ENCODE measurements around the gene PHETA1. TPM values are rescaled to one million over a fixed set of nuclear protein-coding genes. Genes with fewer than 3 reads are reported as not detected.
A peak's percentile ranks its signal among the peaks of the same experiment; 100 is the strongest.

PHETA1 gene
- total and polyA plus RNA-seq, 2 donors (not counting 3 experiments of a cell fraction or from before 2014, with no cell fraction given), result 10.6 to 20.0 TPM

DNA sequence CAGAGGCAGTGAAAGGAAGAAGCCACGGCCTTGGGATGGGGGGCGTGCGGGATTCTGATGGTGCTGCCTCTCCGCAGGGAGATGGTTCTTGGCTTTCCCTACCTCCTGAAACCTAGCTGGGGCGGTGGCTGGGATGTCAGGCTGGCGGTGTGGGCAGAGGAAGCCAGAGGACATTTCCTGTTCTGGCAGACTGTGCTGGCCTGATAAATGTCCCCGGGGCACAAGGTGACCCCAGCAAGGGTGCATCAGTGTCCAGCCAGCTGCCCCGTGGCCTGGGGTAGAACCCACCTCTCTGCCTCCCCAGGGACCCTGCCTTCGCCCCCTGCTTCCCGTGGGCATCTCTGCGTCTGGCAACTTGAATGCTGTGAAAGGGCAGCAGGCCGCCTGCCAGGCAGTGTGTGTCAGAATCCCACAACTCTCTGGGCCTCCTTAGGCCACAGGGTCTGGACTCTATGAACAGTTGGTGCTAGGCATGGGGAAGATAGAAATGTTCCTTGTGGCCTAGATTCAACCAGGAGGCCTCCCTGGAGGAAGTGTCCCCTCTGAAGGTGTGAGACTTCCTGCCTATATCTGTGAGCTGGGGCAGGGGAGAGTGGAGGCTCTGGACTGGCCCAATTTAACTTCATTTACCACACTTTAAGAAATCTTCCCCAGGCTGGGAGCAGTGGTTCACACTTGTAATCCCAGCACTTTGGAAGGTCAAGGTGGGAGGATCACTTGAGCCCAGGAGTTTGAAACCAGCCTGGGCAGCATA is 41.7 kb upstream of the PHETA1 start:
- dilution Hi-C loops (cut with MboI; ENCODE audit: extremely low pct_ligation_motif_present, low sequenced_read_pairs), result no loop called here
- BruUV-seq (replicated peaks), result no TSS peak
- intact Hi-C loops (cut with micrococcal nuclease), result loop anchor here (1.0 kb wide), 2 partner anchors 11 to 18 kb away; no protein-coding TSS in a partner anchor
- peak overlapping the region; percentile 33 for H3K4me2 ChIP-seq (ENCODE audit: insufficient read depth, low read length)
- no peak overlapping the region for H2AFZ ChIP-seq (ENCODE audit: low read depth, low read length)
- ChIA-PET POLR2A (interaction anchor here (0.6 to 1.6 kb wide), 3 partner anchors 13 to 34 kb away, joined by 3 to 5 read pairs (median 4); no protein-coding TSS in a partner anchor), CTCF (interaction anchor here (0.7 to 7.7 kb wide), 3 partner anchors 13 to 40 kb away, joined by 4 to 101 read pairs (median 49); no protein-coding TSS in a partner anchor)
- no peaks in the 10 kb centered on the region for H3K9me3 ChIP-seq (replicated peaks; ENCODE audit: control insufficient read depth, insufficient read depth, low read length)
- H3K27ac ChIP-seq (ENCODE audit: insufficient read depth, low read depth, low read length), result peak overlapping the region; percentile 87
- TF ChIP-seq, protein P1, sequence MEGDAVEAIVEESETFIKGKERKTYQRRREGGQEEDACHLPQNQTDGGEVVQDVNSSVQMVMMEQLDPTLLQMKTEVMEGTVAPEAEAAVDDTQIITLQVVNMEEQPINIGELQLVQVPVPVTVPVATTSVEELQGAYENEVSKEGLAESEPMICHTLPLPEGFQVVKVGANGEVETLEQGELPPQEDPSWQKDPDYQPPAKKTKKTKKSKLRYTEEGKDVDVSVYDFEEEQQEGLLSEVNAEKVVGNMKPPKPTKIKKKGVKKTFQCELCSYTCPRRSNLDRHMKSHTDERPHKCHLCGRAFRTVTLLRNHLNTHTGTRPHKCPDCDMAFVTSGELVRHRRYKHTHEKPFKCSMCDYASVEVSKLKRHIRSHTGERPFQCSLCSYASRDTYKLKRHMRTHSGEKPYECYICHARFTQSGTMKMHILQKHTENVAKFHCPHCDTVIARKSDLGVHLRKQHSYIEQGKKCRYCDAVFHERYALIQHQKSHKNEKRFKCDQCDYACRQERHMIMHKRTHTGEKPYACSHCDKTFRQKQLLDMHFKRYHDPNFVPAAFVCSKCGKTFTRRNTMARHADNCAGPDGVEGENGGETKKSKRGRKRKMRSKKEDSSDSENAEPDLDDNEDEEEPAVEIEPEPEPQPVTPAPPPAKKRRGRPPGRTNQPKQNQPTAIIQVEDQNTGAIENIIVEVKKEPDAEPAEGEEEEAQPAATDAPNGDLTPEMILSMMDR (IDR thresholded peaks at IDR 0.05; ENCODE audit: extremely low read depth in 1 of 2, insufficient read depth in 1 of 2, low read depth in 1 of 2, low read length in 2 of 2), result no peak
- TF ChIP-seq POLR2AphosphoS5 (IDR thresholded peaks at IDR 0.05; ENCODE audit: insufficient read depth, low read depth, low read length), result no peak
- TF ChIP-seq FOS (IDR thresholded peaks at IDR 0.05; ENCODE audit: borderline replicate concordance, insufficient read depth, low read length), result no peak
- TF ChIP-seq MYC (IDR thresholded peaks at IDR 0.05; ENCODE audit: low read depth, low read length), result no peak
- no peak for TF ChIP-seq EZH2 (IDR thresholded peaks at IDR 0.05; ENCODE audit: borderline replicate concordance, low read depth, low read length, severe bottlenecking)
- TF ChIP-seq JUN (IDR thresholded peaks at IDR 0.05; ENCODE audit: borderline replicate concordance, insufficient read depth, insufficient read length, low read depth), result no peak
- TF ChIP-seq POLR2A (IDR thresholded peaks at IDR 0.05; ENCODE audit: low read depth, low read length), result no peak
- no peak for TF ChIP-seq GATA2 (IDR thresholded peaks at IDR 0.05; ENCODE audit: insufficient read depth, insufficient read length, low read depth, low read length)
- TF ChIP-seq, protein P2, sequence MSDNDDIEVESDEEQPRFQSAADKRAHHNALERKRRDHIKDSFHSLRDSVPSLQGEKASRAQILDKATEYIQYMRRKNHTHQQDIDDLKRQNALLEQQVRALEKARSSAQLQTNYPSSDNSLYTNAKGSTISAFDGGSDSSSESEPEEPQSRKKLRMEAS (IDR thresholded peaks at IDR 0.05; ENCODE audit: insufficient read depth, insufficient read length), result no peak
- H3K9ac ChIP-seq (replicated peaks; ENCODE audit: extremely low read depth, insufficient read depth, low read length), result peak overlapping the region; percentile 95
- peaks cover 97% of the 10 kb centered on the region for H3K79me2 ChIP-seq (ENCODE audit: control insufficient read depth, insufficient read depth, low read length)
- FAIRE-seq (peak; percentile 80), DNase-seq (ENCODE audit: low read depth, low spot score) (peak; percentile 56)
- no peaks in the 10 kb centered on the region for H3K9me1 ChIP-seq (replicated peaks; ENCODE audit: control insufficient read depth, extremely low read depth, insufficient read depth, low read length)
- peak overlapping the region in 1 of 3 experiments; percentile 11 for H3K4me3 ChIP-seq (replicated peaks in 1 of 3; ENCODE audit: insufficient read depth in 1 of 3, low read depth in 1 of 3, low read length in 3 of 3)
- H3K36me3 ChIP-seq (ENCODE audit: control insufficient read depth in 2 of 2, extremely low read depth in 1 of 2, insufficient read depth in 2 of 2, low read length in 2 of 2), result peaks cover 0 to 3% of the 10 kb centered on the region in 2 experiments
- H3K27me3 ChIP-seq (ENCODE audit: control insufficient read depth in 2 of 2, insufficient read depth in 2 of 2, low read length in 2 of 2), result no peaks in the 10 kb centered on the region
- H4K20me1 ChIP-seq (replicated peaks; ENCODE audit: control insufficient read depth, extremely low read depth, insufficient read depth, low read length), result peaks cover 3% of the 10 kb centered on the region
- H3K4me1 ChIP-seq (ENCODE audit: control insufficient read depth, extremely low read depth, insufficient read depth, low read length), result peaks cover 71% of the 10 kb centered on the region

Data from endothelial cell of umbilical vein (primary cell).